K562 (cell line): ENCODE data around the gene ZMYND15. TPM values are rescaled to one million over a fixed set of nuclear protein-coding genes. Genes with fewer than 3 reads are reported as not detected.

Source experiments
- polyA plus RNA-seq, 8 experiments: library from polyadenylated mRNA; depleted of rRNA in 4 of 8; stranded (reverse) in 5 of 8; unstranded in 3 of 8; fragments of >200 nt; fragmentation: Nextera tagmentation in 2 of 8; fragmentation: Illumina TruSeq in 1 of 8; extraction: Ambion mirVana in 2 of 8; extraction: Trizol in 1 of 8; gene quantifications; 2 replicates each; pipeline versions ENCODE4 v1.2.1 to v1.2.3, GENCODE V29; 2011 to 2014; ENCODE audit warnings: inconsistent platforms in 1 of 8, missing spikeins in 1 of 8
- total RNA-seq, 7 experiments: library from RNA; depleted of rRNA in 6 of 7; stranded (reverse); fragments of >200 nt in 6 of 7; fragmentation: Illumina TruSeq in 2 of 7; extraction: Trizol in 2 of 7; gene quantifications; 2 replicates each; pipeline versions ENCODE4 v1.2.1 to v1.2.3, GENCODE V29; 2011 to 2021; ENCODE audit warnings: low replicate concordance in 1 of 7

ZMYND15 gene
- total and polyA plus RNA-seq, 9 of the 15 experiments (the other 6 are each of a cell fraction or from before 2014, with no cell fraction given), result 0.09 TPM; not detected in 8

Other genes with a start within 250 kb of the ZMYND15 start
Only the 7 nearest of the 24 such genes appear.
- 17.4 and 23.9 TPM in 2 replicates for gene PELP1, start 35.7 kb upstream of the ZMYND15 start, total RNA-seq (2014; rRNA removed)
- gene PELP1, start 35.7 kb upstream of the ZMYND15 start, total RNA-seq (2014; rRNA removed; fragmentation: Illumina TruSeq; extraction: Trizol), result 6.8 and 8.2 TPM in 2 replicates
- 8.3 and 10.3 TPM in 2 replicates for gene PELP1, start 35.7 kb upstream of the ZMYND15 start, total RNA-seq (2015; rRNA removed; fragmentation: Illumina TruSeq; extraction: Trizol)
- gene PELP1, start 35.7 kb upstream of the ZMYND15 start, total RNA-seq (2021), result 80.3 and 96.4 TPM in 2 replicates
- 7.9 and 34.2 TPM in 2 replicates for gene PELP1, start 35.7 kb upstream of the ZMYND15 start, polyA plus RNA-seq (2011; rRNA removed)
- 24.0 and 35.1 TPM in 2 replicates for gene PELP1, start 35.7 kb upstream of the ZMYND15 start, polyA plus RNA-seq (2014; fragmentation: Illumina TruSeq; extraction: Trizol)
- under 1 TPM; 0.29 to 0.53 TPM for gene PELP1, start 35.7 kb upstream of the ZMYND15 start, polyA plus RNA-seq (2014; fragmentation: Nextera tagmentation; extraction: Ambion mirVana)
- 17.3 and 20.3 TPM in 2 replicates for gene PELP1, start 35.7 kb upstream of the ZMYND15 start, polyA plus RNA-seq (2014; rRNA removed)
- gene ARRB2, start 29.2 kb upstream of the ZMYND15 start, total RNA-seq (2014; rRNA removed), result 7.2 and 12.2 TPM in 2 replicates
- 7.3 and 8.2 TPM in 2 replicates for gene ARRB2, start 29.2 kb upstream of the ZMYND15 start, total RNA-seq (2014; rRNA removed; fragmentation: Illumina TruSeq; extraction: Trizol)
- 7.9 and 9.8 TPM in 2 replicates for gene ARRB2, start 29.2 kb upstream of the ZMYND15 start, total RNA-seq (2015; rRNA removed; fragmentation: Illumina TruSeq; extraction: Trizol)
- 14.7 and 15.2 TPM in 2 replicates for gene ARRB2, start 29.2 kb upstream of the ZMYND15 start, total RNA-seq (2021)
- 7.0 and 8.8 TPM in 2 replicates for gene ARRB2, start 29.2 kb upstream of the ZMYND15 start, polyA plus RNA-seq (2011; rRNA removed)
- 14.3 and 15.3 TPM in 2 replicates for gene ARRB2, start 29.2 kb upstream of the ZMYND15 start, polyA plus RNA-seq (2014; fragmentation: Illumina TruSeq; extraction: Trizol)
- gene ARRB2, start 29.2 kb upstream of the ZMYND15 start, polyA plus RNA-seq (2014; fragmentation: Nextera tagmentation; extraction: Ambion mirVana), result under 1 TPM; 0.79 to 0.80 TPM
- 7.5 and 9.4 TPM in 2 replicates for gene ARRB2, start 29.2 kb upstream of the ZMYND15 start, polyA plus RNA-seq (2014; rRNA removed)
- 13.0 and 18.8 TPM in 2 replicates for gene MED11, start 8.4 kb upstream of the ZMYND15 start, total RNA-seq (2014; rRNA removed)
- gene MED11, start 8.4 kb upstream of the ZMYND15 start, total RNA-seq (2014; rRNA removed; fragmentation: Illumina TruSeq; extraction: Trizol), result 12.6 and 16.1 TPM in 2 replicates
- gene MED11, start 8.4 kb upstream of the ZMYND15 start, total RNA-seq (2015; rRNA removed; fragmentation: Illumina TruSeq; extraction: Trizol), result 15.2 and 19.4 TPM in 2 replicates
- 10.4 and 11.4 TPM in 2 replicates for gene MED11, start 8.4 kb upstream of the ZMYND15 start, total RNA-seq (2021)
- 15.6 and 19.2 TPM in 2 replicates for gene MED11, start 8.4 kb upstream of the ZMYND15 start, polyA plus RNA-seq (2011; rRNA removed)
- 19.0 and 19.1 TPM in 2 replicates for gene MED11, start 8.4 kb upstream of the ZMYND15 start, polyA plus RNA-seq (2014; fragmentation: Illumina TruSeq; extraction: Trizol)
- 10 to 100 TPM; 17.8 to 30.6 TPM for gene MED11, start 8.4 kb upstream of the ZMYND15 start, polyA plus RNA-seq (2014; fragmentation: Nextera tagmentation; extraction: Ambion mirVana)
- 21.1 and 22.5 TPM in 2 replicates for gene MED11, start 8.4 kb upstream of the ZMYND15 start, polyA plus RNA-seq (2014; rRNA removed)
- 0.05 TPM in 1 of 2 replicates, not detected in the other for gene CXCL16, start 95 bp downstream of the ZMYND15 start, total RNA-seq (2014; rRNA removed)
- not detected in 2 replicates for gene CXCL16, start 95 bp downstream of the ZMYND15 start, total RNA-seq (2014; rRNA removed; fragmentation: Illumina TruSeq; extraction: Trizol)
- gene CXCL16, start 95 bp downstream of the ZMYND15 start, total RNA-seq (2015; rRNA removed; fragmentation: Illumina TruSeq; extraction: Trizol), result 0.22 TPM in 1 of 2 replicates, not detected in the other
- gene CXCL16, start 95 bp downstream of the ZMYND15 start, total RNA-seq (2021), result 0.25 and 0.55 TPM in 2 replicates
- 0.24 and 0.30 TPM in 2 replicates for gene CXCL16, start 95 bp downstream of the ZMYND15 start, polyA plus RNA-seq (2011; rRNA removed)
- 0.10 and 0.26 TPM in 2 replicates for gene CXCL16, start 95 bp downstream of the ZMYND15 start, polyA plus RNA-seq (2014; fragmentation: Illumina TruSeq; extraction: Trizol)
- gene CXCL16, start 95 bp downstream of the ZMYND15 start, polyA plus RNA-seq (2014; fragmentation: Nextera tagmentation; extraction: Ambion mirVana), result under 1 TPM in 1 of 2 experiments, not detected in 1; 0.07 TPM
- 0.68 TPM in 1 of 2 replicates, not detected in the other for gene CXCL16, start 95 bp downstream of the ZMYND15 start, polyA plus RNA-seq (2014; rRNA removed)
- gene TM4SF5, start 32.1 kb downstream of the ZMYND15 start, total RNA-seq (2014; rRNA removed), result not detected in 2 replicates
- gene TM4SF5, start 32.1 kb downstream of the ZMYND15 start, total RNA-seq (2014; rRNA removed; fragmentation: Illumina TruSeq; extraction: Trizol), result not detected in 2 replicates
- gene TM4SF5, start 32.1 kb downstream of the ZMYND15 start, total RNA-seq (2015; rRNA removed; fragmentation: Illumina TruSeq; extraction: Trizol), result not detected in 2 replicates
- not detected in 2 replicates for gene TM4SF5, start 32.1 kb downstream of the ZMYND15 start, total RNA-seq (2021)
- gene TM4SF5, start 32.1 kb downstream of the ZMYND15 start, polyA plus RNA-seq (2011; rRNA removed), result not detected in 2 replicates
- not detected in 2 replicates for gene TM4SF5, start 32.1 kb downstream of the ZMYND15 start, polyA plus RNA-seq (2014; fragmentation: Illumina TruSeq; extraction: Trizol)
- gene TM4SF5, start 32.1 kb downstream of the ZMYND15 start, polyA plus RNA-seq (2014; fragmentation: Nextera tagmentation; extraction: Ambion mirVana), result not detected
- not detected in 2 replicates for gene TM4SF5, start 32.1 kb downstream of the ZMYND15 start, polyA plus RNA-seq (2014; rRNA removed)
- 0.41 TPM in 1 of 2 replicates, not detected in the other for gene VMO1, start 46.5 kb downstream of the ZMYND15 start, total RNA-seq (2014; rRNA removed)
- gene VMO1, start 46.5 kb downstream of the ZMYND15 start, total RNA-seq (2014; rRNA removed; fragmentation: Illumina TruSeq; extraction: Trizol), result not detected in 2 replicates
- gene VMO1, start 46.5 kb downstream of the ZMYND15 start, total RNA-seq (2015; rRNA removed; fragmentation: Illumina TruSeq; extraction: Trizol), result not detected in 2 replicates
- gene VMO1, start 46.5 kb downstream of the ZMYND15 start, total RNA-seq (2021), result 0.31 TPM in 1 of 2 replicates, not detected in the other
- not detected in 2 replicates for gene VMO1, start 46.5 kb downstream of the ZMYND15 start, polyA plus RNA-seq (2011; rRNA removed)
- not detected in 2 replicates for gene VMO1, start 46.5 kb downstream of the ZMYND15 start, polyA plus RNA-seq (2014; fragmentation: Illumina TruSeq; extraction: Trizol)
- not detected for gene VMO1, start 46.5 kb downstream of the ZMYND15 start, polyA plus RNA-seq (2014; fragmentation: Nextera tagmentation; extraction: Ambion mirVana)
- not detected in 2 replicates for gene VMO1, start 46.5 kb downstream of the ZMYND15 start, polyA plus RNA-seq (2014; rRNA removed)
- gene GLTPD2, start 49.1 kb downstream of the ZMYND15 start, total RNA-seq (2014; rRNA removed), result not detected in 2 replicates
- gene GLTPD2, start 49.1 kb downstream of the ZMYND15 start, total RNA-seq (2014; rRNA removed; fragmentation: Illumina TruSeq; extraction: Trizol), result not detected in 2 replicates
- gene GLTPD2, start 49.1 kb downstream of the ZMYND15 start, total RNA-seq (2015; rRNA removed; fragmentation: Illumina TruSeq; extraction: Trizol), result not detected in 2 replicates
- not detected in 2 replicates for gene GLTPD2, start 49.1 kb downstream of the ZMYND15 start, total RNA-seq (2021)
- not detected in 2 replicates for gene GLTPD2, start 49.1 kb downstream of the ZMYND15 start, polyA plus RNA-seq (2011; rRNA removed)
- gene GLTPD2, start 49.1 kb downstream of the ZMYND15 start, polyA plus RNA-seq (2014; fragmentation: Illumina TruSeq; extraction: Trizol), result not detected in 2 replicates
- not detected for gene GLTPD2, start 49.1 kb downstream of the ZMYND15 start, polyA plus RNA-seq (2014; fragmentation: Nextera tagmentation; extraction: Ambion mirVana)
- gene GLTPD2, start 49.1 kb downstream of the ZMYND15 start, polyA plus RNA-seq (2014; rRNA removed), result not detected in 2 replicates